Stimulated activated CD8-positive, alpha-beta memory T cell treated with anti-CD3 and anti-CD28 coated beads, Interleukin-7, amount 100 ng/mL, for 4 hours (primary cell): ENCODE measurements around the gene TBCEL.
"Not testable (repeated sequence)": the region's sequence is repeated elsewhere in the genome, so short reads cannot be mapped to it uniquely, and the experiment has no call there.

Source experiments
- DNase-seq, 2 donors: peaks; one replicate each; pipeline ENCODE4 v3.0.0-alpha.2; 2020; ENCODE audit warnings: low read depth in 2 of 2

TBCEL gene

DNA sequence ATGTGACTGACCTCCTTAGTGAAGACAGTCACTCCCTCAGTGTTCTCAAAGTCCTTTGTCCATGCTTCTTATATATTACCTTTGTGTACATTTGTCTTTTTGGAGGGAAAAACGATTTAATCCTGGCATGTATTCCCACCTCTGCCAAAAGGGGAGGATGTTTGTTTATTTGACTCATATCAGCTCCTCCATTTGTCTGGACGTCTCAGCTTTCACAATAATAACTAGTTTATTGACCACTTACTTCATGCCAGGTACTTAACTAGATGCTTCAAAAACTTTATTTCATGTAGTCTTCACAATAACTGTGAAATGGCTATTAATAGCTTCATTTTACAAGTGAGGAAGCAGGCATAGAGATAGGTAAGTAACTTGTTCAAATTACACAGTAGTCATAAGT lies 5.3 kb downstream of the TBCEL start:
- no peak for DNase-seq

- DNase-seq = no peak
Observed at GRCh38 chr11:121029813-121030445, 6.0 kb downstream of the TBCEL start.

- no peak for DNase-seq
Observed at GRCh38 chr11:121031167-121031566, 7.3 kb downstream of the TBCEL start.

DNA sequence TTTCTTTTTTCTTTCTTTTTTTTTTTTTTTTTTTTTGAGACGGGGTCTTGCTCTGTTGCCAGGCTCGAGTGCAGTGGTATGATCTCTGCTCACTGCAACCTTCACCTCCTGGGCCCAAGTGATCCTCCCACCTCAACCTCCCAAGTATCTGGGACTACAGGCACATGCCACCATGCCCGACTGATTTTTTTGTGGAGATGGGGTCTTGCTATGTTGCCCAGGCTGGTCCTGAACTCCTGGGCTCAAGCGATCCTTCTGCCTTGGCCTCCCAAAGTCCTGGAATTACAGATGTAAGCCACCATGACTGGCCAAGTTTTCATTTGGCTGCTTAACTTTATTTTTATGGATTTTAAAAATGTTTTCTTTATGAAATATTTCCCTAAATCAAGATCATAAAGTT lies 7.7 kb downstream of the TBCEL start:
- DNase-seq = not testable (repeated sequence)

DNA sequence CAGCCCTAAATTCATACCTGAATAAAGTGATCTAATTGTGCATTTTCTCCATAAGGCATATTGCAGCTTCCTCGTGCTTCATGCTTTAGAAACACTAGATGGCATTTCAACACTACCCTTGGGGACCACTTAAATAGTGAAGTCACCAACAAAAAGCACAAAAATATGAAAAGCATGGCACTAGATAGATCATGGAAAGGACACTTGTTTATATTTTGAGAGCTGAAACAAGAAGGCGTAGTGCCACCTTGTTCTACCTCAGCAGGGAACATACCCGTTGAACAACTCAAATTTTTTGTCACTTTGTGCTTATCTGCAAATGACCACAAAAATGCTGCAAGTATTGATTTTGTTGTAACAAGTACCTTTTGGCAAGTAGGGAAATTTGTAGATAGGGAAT lies 8.6 kb downstream of the TBCEL start:
- DNase-seq = no peak

- DNase-seq = no peak
Observed at GRCh38 chr11:121033635-121034034, 9.7 kb downstream of the TBCEL start.

- no peak for DNase-seq
Observed at GRCh38 chr11:121035169-121035755, 11.4 kb downstream of the TBCEL start.

DNA sequence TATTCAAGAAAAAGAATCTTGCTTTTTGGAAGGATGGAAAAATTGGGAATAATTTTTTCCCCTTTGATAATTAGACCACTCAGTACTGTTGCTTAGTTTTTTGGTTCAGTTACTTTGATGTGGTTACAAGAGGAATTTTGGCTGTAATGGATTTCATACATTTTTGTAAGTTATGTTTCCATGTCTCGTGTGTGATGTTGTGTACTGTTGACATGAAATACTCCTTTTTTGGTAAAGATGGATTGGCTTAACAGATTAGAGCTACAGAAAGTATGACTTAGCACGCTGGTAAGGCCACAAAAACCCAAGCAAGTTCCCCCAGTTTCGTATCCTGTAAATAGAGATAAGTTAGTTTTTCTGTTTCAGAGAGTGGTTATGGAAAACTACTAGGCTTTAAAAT lies 11.9 kb downstream of the TBCEL start:
- no peak for DNase-seq

DNA sequence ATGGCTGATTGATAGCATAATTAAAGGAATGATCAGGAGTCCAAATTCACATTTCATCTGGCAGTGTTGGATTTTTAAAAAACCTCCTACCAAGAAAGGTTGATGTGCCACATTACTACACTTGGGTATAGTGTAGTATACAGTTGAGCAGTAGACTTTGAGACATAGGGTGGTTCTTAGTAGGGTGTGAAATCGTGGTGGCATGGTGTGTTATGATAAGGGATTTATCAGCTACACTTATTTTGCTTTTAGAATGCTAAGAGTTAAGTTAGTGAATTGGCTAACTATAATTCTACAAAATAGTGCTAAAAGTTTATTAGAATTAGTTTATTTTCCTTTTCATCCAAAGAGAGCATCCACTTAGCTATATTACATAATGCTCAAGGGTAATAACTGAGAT lies 13.1 kb downstream of the TBCEL start:
- no peak for DNase-seq

DNA sequence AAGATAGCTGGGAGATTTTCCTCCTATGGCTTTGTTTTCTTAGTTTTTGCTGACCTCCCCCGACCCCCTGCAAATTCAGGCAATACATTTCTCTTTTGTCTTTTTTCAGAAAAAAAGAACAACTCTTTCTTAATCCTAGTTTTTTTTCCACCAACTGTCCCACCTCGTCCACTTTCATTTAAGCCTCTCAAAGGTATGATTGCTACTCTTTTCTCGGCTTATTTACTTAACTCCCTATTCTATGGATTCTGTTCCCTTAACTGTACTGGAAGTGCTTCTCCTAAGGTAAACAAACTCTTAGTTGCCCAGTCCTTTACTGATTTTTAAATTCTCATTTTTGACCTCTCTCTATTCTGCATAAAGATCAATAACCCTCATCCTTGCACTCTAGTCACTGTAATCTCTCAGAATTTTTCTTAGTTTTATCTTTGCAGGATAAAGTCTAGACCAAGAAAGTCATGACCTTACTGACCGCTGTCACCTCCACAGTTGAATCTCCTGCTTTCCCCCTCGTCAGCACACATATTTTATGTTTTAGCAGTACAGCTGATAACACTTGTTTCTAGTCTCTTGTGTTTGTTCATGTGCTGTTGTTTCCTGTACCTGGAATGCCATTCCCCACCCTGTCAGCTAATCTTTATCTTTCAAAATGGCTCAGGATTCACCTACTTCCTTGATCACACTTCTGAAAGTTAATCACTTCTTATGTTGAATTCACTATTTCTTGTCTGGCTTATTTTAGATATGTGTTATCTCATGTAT lies 14.9 kb downstream of the TBCEL start:
- DNase-seq = no peak

- DNase-seq = no peak
Observed at GRCh38 chr11:121039971-121040613, 16.2 kb downstream of the TBCEL start.

DNA sequence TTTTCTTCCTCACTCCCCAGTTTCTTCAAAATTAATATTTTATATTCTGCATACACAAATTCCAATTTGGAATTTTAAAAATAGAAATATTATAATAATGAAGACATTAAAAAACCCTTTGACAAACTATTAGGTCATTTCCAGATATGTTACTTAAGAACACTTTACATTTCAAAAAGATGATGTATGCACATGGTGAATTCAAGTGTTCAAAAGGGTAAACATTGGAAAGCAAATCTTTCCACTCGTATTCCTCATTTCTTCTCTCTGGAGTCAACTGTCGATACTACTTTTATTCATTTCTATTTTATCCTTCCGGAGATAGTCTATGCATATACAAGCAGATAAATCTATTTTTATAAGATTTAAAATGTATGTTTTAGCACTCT lies 16.7 kb downstream of the TBCEL start:
- no peak for DNase-seq

- no peak for DNase-seq
Observed at GRCh38 chr11:121041072-121041471, 17.2 kb downstream of the TBCEL start.

GRCh38 chr11:121042296-121042695 lies 18.4 kb downstream of the TBCEL start:
- DNase-seq = no peak

- DNase-seq = no peak
Observed at GRCh38 chr11:121047926-121048325, 24.0 kb downstream of the TBCEL start.

GRCh38 chr11:121048464-121049233 lies 24.7 kb downstream of the TBCEL start:
- DNase-seq = no peak

DNA sequence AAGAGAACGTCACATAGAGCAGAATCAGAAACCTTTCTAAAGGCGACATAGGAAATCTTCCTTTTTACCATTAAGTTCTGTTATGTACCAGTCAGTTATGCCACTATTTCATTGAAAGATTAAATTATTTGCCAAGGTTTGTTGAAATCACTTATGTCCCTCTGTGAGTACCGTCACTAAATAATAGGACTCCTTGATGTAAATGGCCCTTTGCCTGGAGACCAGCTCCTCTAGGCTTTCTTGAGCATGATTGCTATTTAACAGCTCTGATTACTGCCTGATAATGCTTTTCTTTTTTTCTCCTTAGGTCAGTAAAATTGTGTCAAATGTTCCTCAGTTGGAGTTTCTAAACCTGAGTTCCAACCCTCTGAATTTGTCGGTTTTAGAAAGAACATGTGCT lies 29.3 kb downstream of the TBCEL start:
- DNase-seq = no peak

DNA sequence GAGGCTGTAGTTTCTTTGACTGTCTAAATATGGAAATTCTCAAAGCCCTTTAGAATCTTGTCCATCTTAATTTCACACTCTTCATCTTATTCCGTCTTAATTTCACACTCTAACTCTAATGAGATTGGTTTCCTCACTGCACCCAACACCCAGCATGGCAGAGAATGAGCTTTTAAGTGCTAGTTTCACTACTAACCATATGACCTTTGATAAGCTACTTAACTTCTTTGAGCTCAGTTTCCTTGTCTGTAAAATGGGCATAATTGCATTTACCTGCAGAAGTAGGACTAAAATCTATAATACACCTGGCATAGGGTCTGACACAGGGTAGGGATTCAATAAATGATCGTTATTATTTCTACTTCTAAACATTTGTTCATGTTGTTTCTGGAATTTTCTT lies 30.4 kb downstream of the TBCEL start:
- DNase-seq = no peak

DNA sequence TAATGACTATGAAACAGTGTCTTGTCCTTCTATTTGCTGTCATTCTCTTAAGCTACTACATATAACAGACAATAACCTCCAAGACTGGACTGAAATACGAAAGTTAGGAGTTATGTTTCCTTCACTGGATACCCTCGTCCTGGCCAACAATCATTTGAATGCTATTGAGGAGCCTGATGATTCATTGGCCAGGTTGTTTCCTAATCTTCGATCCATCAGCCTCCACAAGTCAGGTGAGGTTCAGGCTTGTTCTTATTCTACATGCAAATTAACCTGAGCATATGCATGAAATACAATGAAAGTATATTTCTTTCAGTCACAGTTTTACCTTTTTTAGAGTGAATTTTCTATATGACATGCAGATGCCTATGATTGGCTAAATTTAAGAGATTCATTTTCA lies 31.2 kb downstream of the TBCEL start:
- no peak for DNase-seq

GRCh38 chr11:121057922-121058321 lies 34.0 kb downstream of the TBCEL start:
- DNase-seq = no peak

GRCh38 chr11:121058941-121059340 lies 35.0 kb downstream of the TBCEL start:
- DNase-seq = no peak

GRCh38 chr11:121059605-121060004 lies 35.7 kb downstream of the TBCEL start:
- no peak for DNase-seq
